ENCODE data around the gene FGF19.

Gene FGF19

DNA sequence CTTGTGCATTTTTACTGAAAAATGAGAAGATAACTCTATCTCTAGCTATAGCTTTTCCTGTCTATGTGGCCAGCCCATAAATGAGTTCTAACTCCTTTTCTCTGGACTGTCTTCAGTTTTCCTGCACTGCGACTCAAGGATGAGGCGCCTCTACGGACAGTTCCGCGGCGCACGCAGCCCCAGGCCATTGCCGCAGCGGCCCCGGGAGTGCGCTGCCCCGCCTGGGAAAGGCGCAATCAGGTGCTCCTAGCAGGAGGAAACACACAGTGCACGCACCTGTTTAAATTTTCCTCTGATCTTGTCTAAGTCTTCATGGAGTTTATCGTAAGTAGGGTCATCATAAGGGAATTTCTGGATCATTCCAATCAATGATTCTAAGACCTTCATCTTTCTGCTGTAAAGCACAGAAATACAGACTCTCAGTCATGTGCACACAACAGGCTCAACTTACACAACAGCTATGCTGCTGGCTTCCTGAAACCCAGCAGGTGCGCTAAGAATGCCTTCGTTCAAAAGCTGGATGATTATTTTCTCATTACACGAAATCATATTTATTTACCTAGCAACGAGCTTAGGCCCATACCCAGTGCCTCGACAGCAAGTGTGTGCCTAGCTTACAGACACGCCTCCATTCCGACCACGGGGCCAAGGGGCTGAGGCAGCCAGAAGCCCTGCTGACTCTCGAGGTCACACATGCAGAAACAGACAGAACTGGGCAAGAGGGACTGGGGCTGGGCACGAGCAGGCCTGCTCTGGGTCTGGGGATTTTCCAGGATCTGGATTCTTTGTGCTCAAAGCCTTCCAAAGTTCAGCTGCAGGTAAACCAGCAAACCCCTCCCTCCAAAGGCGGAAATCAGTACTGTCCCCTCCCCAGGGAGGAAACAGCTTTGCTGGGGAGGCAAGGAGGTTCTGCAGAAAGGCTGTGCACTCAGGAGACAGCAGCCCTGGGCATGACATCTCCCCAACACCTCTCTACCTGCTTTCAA, 35.9 kb downstream of the FGF19 start:
- DNase-seq, result no peak

DNA sequence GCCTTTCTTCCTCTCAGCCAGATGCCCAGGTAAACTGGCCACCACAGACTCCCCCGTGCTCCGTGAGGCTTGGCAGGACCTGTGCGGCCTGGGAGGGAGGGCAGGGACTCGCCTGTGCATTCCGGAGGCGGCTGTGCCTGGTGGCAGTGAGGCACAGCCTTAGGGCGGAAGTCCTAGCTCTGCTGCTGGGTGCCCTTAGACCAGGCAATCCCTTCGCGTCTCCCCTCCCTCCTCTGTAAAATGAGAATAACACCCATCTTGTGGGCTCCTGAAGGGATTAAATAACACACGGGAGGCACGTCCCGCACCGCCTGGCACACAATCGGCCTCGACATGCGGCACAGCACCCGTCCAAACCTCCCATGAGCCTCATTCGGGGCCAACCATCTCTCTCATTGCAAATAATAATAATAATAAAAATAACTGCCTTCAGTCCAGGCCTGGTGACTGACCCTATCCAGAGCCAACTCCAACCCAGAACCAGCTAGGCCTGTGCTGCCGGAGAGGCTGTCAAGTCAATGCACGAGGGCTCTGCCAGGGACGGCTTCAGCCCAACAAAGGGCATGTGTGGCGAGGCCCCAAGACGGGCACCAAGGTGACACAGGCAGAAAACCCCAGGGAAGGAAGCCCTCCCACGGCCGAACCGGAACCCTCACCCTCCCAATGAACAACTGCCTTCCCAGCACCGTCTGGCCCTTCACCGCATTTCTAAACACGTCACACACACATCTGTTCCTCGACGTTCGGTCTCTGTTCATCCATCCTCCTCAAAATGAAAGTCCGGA, 36.9 kb downstream of the FGF19 start:
- no peak for DNase-seq

DNA sequence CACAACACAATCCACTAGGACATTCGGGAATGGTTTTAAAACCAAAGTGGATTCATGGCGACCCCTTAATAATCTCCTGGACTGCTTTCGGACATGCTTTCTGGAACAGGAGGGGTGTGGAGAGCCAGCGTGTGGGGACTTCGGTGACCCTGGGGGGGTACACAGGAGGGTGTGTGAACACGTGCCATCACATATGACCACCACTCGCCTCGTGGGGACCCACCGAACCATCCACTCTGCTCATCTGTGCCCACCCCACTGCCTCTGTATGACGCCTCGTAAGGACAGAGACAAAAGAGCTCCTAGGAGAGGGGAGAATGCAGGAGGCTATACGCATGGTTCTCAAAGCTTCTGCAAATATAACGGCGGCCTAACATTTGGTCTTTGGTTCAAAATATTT, 37.6 kb downstream of the FGF19 start:
- DNase-seq, result no peak

DNA sequence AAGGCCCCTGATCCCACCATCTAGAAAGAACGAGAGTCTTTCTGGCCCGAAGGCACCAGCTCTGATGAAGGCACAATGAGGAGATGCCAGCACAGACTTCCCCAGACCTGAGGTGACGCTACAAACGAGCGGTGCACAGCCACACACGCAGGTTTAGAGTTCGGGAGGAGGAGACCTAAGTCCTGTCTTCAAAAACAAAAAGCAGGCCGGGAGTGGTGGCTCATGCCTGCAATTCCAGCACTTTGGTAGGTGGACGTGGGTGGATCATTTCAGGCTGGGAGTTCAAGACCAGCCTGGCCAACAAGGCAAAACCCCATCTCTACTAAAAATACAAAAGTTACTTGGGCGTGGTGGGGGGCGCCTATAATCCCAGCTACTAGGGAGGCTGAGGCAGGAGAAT, 38.2 kb downstream of the FGF19 start:
- DNase-seq, result no peak

DNA sequence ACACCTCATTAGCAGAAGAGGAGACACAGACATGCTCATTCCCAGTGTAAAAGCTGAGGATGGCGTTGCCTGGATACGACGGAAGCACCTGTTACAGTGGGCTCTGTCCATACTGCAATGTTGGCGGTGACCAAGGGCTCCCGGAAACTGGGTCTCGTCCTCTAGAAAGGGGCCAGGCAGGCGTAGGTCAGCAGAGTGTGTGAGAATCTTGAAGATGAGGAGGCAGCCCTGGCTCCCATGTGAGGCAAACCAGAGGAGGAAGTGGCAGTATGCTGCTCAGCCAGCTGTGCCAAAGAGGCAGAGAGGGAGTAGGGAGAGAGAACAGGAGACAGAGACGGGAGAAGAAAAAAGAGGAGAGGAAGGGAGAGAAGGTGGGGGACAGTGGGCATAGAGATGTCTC, 38.9 kb downstream of the FGF19 start:
- DNase-seq, result no peak

DNA sequence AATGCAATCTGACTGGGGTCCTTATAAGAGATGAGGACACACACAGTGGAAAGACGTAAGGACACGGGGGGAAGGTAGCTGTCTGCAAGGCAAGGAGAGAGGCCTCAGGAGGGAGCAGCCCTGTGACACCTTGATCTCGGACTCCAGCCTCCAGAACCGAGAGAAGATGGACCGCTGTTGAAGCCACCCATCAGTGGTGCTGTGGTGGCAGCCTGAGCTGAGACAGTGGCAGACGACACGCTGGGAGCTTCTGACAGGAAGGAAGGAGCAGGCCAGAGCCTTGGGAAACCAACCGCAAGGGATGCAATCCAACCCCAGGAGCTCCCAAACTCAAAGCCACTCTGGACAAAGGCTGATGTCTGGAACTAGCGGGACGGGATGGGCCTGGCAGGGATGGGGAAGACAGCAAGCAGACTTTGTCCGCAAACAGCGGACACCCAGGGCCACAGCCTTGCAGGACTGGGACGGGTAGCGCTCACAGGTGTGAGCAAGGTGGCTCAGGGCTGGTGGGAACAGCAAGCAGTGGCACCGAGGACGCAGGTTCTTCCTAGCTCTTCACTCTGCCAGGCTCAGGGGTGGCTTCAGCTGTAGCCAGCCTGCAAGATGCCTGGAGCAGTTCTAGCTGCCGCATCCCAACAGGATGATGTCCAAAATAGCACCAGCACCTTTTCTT, 39.6 kb downstream of the FGF19 start:
- no peak for DNase-seq

DNA sequence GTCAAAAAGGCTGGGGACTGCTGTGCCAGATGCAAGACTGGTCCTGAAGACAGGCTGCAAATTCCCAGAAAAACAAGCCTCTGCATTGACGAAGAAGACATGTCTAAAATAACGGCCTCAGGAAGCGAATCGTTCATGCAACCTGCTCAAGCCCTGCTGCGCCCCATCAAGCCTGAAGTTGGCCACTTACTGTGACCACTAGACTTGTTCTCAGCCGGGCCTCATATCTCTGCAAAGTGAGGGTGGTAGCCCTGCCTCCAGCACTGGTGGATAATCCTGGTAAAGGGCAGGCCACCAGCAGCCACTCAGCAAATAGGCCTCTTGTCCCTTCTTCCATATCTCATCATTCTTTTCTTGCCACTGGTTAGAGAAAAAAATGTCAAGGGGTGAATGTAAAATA, 40.5 kb downstream of the FGF19 start:
- no peak for DNase-seq

DNA sequence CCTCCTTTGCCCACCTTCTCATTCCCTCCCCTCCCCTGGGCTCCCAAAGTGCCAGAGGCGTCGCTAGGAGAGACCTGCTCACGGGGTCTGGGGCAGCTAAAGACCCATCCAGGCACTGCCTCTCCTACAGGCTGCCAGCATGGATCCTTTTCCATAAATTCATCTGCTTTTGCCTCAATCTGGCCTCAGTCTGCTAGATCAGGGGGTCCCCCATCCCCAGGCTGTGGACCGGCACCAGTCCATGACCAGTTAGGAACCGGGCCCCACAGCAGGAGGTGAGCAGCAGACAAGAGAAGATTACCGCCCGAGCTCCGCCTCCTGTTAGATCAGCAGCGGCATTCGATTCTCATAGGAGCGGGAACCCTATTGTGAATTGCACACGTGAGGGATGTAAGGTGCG, 41.0 kb downstream of the FGF19 start:
- no peak for DNase-seq

DNA sequence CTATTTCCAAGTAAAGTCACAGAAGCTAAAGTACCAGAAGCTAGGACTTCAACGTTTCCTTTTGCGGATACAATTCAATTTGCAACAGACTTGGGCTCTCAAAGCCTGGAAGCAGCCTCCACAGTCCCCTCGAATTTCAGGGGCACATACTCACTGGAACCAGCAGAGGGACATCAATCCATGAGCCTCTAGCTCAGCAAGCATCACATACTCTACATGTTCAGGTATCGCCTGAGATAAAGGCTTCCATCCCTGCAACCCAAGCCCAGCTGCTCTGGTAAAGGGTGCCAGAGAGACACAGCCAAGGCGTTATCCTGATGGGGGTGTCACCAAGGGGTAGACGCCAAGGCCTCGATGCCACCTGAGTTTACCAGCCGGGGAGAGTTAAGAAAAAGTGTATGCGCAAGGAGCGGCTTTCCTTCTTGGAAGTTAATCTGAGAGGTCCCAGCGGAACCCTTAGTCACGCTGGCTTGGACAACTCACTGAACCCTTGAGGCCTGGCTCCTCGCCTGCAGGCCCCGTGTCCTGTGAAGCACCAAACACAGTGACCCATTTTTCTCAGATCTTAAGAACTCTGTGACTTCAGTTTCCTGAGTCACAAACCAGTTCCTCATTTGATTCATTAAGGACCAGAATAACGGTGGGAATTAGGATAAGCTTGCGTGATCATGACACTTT, 41.7 kb downstream of the FGF19 start:
- no peak for DNase-seq

DNA sequence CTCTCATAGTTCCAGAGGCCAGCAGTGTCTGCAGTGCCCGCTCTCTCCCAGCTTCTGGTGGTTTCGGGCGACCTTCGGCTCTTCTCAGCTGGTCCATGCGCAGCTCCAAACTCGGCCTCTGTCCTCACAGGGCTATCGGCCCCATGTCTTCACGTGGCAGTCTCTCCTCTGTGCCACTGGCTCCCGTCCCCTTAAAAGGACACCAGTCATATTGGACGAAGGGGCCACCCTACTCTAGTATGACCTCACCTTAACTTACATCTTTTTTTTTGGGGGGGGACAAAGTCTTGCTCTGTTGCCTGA, 42.5 kb downstream of the FGF19 start:
- DNase-seq, result no peak

DNA sequence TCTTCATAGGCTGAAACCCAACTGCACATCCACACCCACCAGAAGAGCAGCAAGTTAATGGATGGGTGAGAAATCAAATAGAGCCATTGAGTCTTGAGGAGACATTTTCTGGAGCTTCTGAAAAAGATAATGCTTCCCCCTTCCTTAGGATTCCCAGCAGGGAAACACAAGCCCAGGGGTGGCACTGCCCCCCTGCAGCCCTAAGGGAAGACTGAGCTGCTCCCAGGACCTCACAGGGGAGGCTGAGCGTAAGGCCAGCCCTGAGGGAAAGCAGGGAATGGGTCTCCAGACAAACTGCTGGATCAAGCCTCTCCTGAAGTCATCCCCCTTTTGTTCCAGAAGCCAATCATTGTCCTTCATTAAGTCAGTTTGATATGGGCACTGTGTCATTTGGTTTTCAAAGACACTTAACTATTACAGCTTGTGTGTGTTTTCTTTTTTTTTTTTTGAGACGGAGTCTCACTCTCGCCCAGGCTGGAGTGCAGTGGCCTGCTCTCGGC, 43.8 kb downstream of the FGF19 start:
- DNase-seq, result no peak

DNA sequence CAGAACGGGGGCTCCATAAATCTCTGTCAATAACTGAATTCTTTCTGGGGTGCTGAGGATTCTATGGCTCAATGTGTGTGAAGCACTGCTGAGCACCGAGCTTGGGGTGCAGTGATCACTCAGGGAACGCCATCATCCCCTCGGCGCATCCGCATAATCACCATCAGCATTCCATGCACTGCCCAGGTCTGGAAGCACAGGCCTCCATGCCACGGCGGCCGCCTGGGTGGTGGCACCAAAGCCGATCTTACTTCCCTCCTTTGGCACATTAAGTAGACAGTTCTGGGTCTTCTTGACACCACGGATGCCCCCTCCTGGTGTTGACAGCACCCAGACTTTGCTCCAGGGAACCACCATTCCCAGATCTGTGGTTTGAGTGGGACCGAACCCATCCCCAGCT, 44.2 kb downstream of the FGF19 start:
- DNase-seq, result no peak

DNA sequence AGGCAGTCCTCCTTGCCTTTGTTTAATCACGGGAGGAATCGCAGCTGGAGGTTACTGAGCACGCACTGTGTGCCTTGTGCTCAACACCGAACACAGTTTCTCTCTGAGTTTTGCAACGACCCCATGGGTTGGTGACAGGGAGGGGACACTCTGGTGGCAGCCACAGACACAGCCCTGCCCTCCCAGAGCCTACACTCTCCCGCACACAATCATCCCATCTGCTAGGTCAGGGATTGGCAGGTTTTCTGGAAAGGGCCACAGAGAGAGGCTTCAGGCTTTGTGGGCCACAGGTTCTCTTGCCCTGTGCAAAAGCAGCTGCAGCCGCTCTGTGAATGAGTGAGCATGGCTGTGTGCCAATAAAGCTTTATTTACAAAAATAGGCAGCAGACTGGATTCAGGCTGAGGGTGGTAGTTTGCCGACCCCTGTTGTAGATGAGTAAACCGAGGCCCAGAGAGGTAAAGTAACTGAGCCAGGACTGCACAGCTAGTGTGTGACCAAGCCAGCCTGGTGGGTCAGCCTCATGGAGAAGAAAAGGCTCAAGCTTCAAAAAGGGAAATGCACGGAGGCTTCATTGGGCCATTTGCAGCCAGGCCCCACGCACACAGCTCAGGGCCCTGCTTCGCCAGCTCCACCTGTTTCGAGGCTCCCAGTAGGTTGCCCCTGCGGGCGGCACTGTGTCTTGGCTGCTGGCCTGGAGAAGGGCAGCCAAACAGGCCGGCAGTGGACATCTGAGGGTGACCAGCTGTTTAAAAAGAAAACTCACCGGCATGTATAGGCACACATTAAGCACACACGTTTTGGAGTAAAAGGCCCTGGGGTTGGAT, 45.0 kb downstream of the FGF19 start:
- DNase-seq, result no peak

DNA sequence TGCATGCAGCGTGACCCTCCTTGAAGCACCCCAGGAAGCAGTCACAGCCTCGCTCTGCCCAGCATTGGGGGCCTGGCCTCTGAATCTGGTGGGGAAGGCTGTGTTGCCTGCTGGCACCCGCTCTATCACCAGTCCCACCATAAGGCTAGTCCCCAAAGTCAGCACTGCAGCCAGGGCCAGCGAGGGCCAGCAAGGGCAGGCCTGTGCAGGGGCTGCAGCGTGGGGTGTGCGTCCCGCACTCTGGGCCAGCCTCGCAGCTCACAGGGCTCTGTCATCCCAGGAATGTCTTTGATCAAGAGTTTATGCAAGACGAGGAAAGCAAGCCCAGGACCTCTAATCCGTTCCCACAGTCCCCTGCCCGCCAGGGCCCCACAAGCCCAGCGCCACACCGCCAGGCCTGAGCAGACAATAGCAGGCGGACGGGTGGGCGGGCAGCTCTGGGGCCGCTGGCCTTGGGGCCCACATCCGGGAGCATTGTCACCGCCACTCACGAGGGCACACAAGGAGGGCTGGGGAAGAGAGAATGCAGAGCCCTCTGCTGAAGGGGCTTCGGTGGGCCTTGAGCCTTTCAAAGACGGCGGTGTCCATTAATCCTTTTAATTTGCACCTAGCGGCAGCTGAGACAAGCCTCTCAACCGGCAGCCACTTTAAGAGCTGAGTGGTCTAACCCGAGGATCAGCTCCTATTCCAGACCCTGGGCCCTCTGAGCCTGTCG, 45.8 kb downstream of the FGF19 start:
- DNase-seq, result no peak

DNA sequence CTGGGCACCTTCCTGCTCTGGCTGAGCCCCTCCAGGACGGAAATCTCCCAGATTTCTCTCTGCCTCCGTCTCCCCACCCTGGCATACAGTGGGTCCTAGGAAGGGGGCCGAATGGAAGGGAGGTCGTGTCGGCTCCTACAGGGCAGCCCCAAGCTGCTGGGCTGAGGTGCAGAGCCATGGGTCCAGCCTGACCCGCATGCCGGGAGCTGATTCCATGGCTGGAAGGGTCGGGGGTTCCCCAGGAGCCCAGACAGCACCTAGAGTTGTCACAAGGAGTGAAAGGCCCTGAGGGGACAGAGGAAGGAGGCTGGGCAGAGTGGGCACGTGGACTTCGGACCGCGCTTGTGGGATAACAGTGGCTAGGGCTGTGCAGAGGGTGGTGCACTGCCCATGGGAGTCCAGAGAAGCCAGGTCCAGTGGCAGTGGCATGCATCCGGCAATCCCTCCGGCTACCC, 46.3 kb downstream of the FGF19 start:
- no peak for DNase-seq

DNA sequence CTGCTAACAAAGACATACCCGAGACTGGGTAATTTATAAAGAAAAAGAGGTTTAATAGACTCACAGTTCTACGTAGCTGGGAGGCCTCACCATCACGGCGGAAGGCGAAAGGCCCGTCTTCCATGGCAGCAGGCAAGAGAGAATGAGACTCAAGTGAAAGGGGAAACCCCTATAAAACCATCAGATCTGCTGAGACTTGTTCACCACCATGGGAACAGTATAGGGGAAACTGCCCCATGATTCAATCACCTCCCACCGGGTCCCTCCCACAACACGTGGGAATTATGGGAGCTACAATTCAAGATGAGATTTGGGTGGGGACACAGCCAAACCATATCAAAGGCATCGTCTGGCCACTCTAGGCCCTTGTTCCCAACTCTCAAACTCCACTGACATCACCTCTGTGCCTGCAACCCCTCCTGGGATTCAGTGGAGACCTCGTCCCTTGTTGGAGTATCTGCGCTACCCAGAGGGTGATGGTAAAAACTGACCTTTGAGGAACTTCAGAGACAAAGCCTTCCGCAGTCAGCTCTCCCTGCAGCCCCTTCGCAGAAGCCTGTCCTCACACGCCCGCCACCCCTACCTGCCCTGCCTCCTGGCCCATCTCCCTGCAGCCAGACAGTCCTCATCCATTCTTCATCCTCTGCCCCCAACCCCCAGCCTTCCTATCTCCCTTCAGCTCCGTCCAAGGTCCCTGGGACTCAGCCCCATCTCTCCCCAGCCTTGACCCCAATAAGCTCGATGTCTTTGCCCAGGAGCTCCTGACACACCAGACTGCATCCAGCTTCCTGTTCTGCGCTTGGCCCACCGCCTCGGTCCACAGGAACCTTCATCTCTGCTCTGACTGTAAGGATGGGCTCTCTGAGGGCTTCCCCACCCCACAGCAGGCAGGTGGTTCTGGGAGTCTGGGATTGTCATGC, 47.0 kb downstream of the FGF19 start:
- DNase-seq, result no peak

DNA sequence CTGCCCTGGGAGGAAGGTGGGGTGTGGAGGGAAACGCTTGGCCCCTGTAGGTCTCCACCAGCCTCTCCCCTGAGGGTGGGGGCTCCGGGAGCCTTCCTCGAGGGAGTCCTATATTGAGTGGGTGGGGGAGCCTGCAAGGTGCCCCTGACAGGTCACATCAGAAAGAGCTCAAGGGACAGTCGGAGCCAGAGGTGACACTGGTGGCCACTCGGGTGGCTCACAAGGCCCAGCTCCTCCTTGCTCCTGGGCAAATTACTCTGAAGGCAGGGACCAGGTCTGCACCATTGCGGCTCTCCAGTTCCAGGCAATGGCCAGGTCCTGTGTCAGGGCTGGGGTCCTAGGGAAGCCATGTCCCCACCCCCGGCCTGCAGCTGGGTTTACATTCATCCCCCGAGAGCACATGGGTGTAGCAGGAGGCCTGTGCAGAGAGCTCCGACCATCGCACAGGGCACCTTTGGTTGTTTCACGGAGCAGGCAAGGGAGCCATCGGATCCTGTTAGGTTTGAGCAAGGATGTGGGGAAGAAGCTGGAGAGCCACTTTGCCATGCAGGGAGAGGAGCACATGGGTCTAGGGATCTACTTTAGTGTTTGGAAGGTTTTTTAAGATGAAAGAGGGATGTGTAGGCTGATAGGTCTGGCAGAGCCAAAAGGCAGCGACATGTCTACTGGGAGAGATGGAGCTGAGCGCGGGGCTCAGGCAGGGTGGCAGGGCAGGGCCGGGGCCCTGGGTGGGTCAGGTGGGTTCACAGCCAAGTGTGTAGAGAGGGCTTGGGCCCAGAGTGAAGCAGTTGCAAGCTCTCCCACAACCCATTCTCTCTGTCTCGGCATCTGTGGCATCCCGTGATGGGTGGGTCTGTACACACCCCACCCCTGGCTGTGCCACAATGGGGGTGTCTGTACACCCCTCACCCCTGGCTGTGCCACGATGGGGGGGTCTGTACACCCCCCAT, 48.1 kb downstream of the FGF19 start:
- no peak for DNase-seq

DNA sequence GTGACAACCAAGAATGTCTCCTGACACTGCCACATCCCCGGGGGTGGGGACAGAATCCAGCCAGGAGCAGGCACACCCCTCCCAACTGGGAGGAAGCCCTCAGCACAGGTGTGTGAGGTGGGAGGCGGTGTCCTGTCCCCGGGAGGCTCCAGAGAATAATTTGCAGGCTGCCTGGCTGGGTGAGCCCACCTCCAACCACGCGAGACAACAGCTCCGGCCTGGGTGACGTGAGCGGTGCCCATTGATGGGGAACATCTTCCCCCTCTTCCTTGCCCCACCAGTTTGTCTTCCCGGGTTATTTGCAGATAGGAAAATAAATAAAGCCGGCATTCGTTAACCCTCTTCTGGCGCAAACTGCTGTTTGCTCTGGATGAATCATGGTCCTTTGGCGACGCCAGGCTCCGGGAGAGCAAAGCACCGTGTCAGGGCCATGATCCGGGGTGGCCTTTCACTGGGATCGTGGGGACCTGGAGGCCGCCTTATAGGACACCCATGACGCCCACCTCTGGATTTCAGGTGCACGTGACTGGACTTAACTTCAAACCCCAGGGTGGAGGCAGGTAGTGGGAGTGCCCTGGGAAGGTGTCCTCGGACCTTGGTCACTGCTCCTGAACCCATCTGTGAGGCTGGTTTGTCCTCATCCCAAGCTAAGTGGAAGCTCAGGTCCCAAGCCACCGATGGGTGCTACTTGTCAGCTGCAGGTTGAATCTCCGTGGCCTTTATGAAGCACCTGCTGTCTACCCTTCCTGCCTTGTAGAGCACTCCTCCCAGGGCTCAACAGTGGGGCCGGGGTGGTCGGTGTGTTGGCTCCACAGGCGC, 49.0 kb downstream of the FGF19 start:
- no peak for DNase-seq

Measured in RPMI8226 (cell line).